Caco-2 (cell line): ENCODE results near the gene NGDN. TPM values are rescaled to one million over a fixed set of nuclear protein-coding genes. Genes with fewer than 3 reads are reported as not detected.

Experiments used
- BruUV-seq: library from RNA; stranded (reverse); fragments of 400-500 nt; replicated peaks from 2 replicates; lab custom pipeline; 2021; lab: Mats Ljungman, UMichigan
- CTCF ChIA-PET: fragments of 300-600 bp; sonication (Branson Sonifier 250); formaldehyde crosslinking; loops from one replicate; lab custom pipeline; 2022; ENCODE audit warnings: antibody characterized with exemption; lab: Charles Lee
- POLR2A ChIA-PET: fragments of 300-600 bp; sonication (Branson Sonifier 250); formaldehyde crosslinking; loops from one replicate; lab custom pipeline; 2022; ENCODE audit warnings: antibody characterized with exemption; lab: Charles Lee
- DNase-seq, 2 experiments: peaks; one replicate each; pipeline versions ENCODE4 v3.0.0 to v3.0.0-alpha.2; 2020 to 2022
- H3K27me3 ChIP-seq: replicated peaks from 2 replicates; pipeline ENCODE4 v1.6.0; 2011; ENCODE audit warnings: low read length; ENCODE audit not compliant: control insufficient read depth, insufficient read depth
- H3K36me3 ChIP-seq: 2 replicates; pipeline ENCODE4 v1.5.1; 2011; ENCODE audit warnings: low read length; ENCODE audit not compliant: control insufficient read depth, insufficient read depth
- H3K4me1 ChIP-seq: fragments of 250-450 bp; sonication (Bioruptor Pico); 2 replicates; pipeline ENCODE4 v1.5.1; 2020; ENCODE audit warnings: mild to moderate bottlenecking
- H3K4me3 ChIP-seq: 2 replicates; pipeline ENCODE4 v1.5.1; 2011; ENCODE audit warnings: low read depth, mild to moderate bottlenecking, control low read depth, low read length
- H3K9me3 ChIP-seq: fragments of 250-450 bp; sonication (Bioruptor Pico); 2 replicates; pipeline ENCODE4 v1.5.1; 2020; ENCODE audit warnings: mild to moderate bottlenecking, moderate library complexity
- H3K27ac Mint-ChIP-seq: one replicate; pipeline ENCODE4 v1.8.0; 2022; ENCODE audit warnings: mixed read lengths; ENCODE audit not compliant: unreplicated experiment
- H3K27me3 Mint-ChIP-seq: one replicate; pipeline ENCODE4 v1.8.0; 2022; ENCODE audit warnings: mixed read lengths; ENCODE audit not compliant: insufficient read depth, unreplicated experiment
- H3K36me3 Mint-ChIP-seq: one replicate; pipeline ENCODE4 v1.8.0; 2022; ENCODE audit warnings: mild to moderate bottlenecking, mixed read lengths; ENCODE audit not compliant: insufficient read depth, unreplicated experiment
- H3K4me1 Mint-ChIP-seq: one replicate; pipeline ENCODE4 v1.8.0; 2022; ENCODE audit warnings: low read depth, mixed read lengths; ENCODE audit not compliant: unreplicated experiment
- H3K4me3 Mint-ChIP-seq: one replicate; pipeline ENCODE4 v1.8.0; 2022; ENCODE audit warnings: mild to moderate bottlenecking, moderate library complexity, mixed read lengths; ENCODE audit not compliant: unreplicated experiment
- H3K9me3 Mint-ChIP-seq: one replicate; pipeline ENCODE4 v1.8.0; 2022; ENCODE audit warnings: mixed read lengths; ENCODE audit not compliant: unreplicated experiment
- intact Hi-C: fragments of 100-400 bp; cut with micrococcal nuclease; formaldehyde crosslinking; loops from one replicate; pipeline ENCODE4 v1.10.0; 2022; ENCODE audit not compliant: unreplicated experiment
- total RNA-seq: library from RNA; stranded (reverse); gene quantifications from 2 replicates; pipeline ENCODE4 v1.2.3, GENCODE V29; 2022
- TF ChIP-seq, protein P1 (sequence below), 2 experiments: fragments of 200-600 bp in 1 of 2; IDR thresholded peaks; 1 replicate in 1 of 2; 2 replicates in 1 of 2; pipeline versions ENCODE4 v1.5.1 to v1.8.0; 2011 to 2022; ENCODE audit warnings: antibody characterized with exemption in 1 of 2, control low read depth in 1 of 2, inconsistent platforms in 1 of 2, low read depth in 1 of 2, low read length in 1 of 2, mild to moderate bottlenecking in 1 of 2, moderate library complexity in 1 of 2; ENCODE audit not compliant: insufficient read depth in 1 of 2, severe bottlenecking in 1 of 2, unreplicated experiment in 1 of 2

NGDN gene
- total RNA-seq, 1 experiment from 2014 or later = 55.0 TPM

DNA sequence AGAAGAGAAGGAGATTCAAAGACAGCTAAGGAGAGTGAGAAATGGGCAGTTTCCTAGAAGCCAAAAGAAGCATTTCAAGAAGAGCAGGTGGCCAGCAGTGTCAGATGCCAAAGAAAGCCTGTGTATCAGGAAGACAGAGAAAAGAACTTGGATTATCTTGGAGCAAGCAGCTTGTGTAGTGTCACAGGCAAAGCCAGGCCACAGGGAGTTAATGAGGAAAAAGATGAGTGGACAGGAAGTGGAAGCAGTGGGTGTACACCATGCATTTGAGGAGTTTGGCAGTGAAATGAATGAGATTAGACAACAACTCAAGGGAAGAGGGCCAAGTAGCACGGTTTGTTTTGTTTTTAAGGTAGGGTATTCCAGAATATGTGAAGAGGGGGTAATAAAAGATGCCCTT lies 28.4 kb upstream of the NGDN start:
- no peaks in the 10 kb centered on the region for H3K9me3 ChIP-seq
- H3K9me3 Mint-ChIP-seq = no peaks in the 10 kb centered on the region
- no TSS peak for BruUV-seq
- peaks cover 3% of the 10 kb centered on the region for H3K27me3 Mint-ChIP-seq
- no peaks in the 10 kb centered on the region for H3K36me3 ChIP-seq
- no peaks in the 10 kb centered on the region for H3K27me3 ChIP-seq
- TF ChIP-seq, protein P1, sequence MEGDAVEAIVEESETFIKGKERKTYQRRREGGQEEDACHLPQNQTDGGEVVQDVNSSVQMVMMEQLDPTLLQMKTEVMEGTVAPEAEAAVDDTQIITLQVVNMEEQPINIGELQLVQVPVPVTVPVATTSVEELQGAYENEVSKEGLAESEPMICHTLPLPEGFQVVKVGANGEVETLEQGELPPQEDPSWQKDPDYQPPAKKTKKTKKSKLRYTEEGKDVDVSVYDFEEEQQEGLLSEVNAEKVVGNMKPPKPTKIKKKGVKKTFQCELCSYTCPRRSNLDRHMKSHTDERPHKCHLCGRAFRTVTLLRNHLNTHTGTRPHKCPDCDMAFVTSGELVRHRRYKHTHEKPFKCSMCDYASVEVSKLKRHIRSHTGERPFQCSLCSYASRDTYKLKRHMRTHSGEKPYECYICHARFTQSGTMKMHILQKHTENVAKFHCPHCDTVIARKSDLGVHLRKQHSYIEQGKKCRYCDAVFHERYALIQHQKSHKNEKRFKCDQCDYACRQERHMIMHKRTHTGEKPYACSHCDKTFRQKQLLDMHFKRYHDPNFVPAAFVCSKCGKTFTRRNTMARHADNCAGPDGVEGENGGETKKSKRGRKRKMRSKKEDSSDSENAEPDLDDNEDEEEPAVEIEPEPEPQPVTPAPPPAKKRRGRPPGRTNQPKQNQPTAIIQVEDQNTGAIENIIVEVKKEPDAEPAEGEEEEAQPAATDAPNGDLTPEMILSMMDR (IDR thresholded peaks at IDR 0.05; ENCODE audit: insufficient read depth in 1 of 2, low read depth in 1 of 2, low read length in 1 of 2, severe bottlenecking in 1 of 2, unreplicated experiment in 1 of 2) = no peak
- no peaks in the 10 kb centered on the region for H3K36me3 Mint-ChIP-seq
- H3K4me1 ChIP-seq = peaks cover under 1% of the 10 kb centered on the region
- DNase-seq = no peak
- intact Hi-C loops = no loop called here
- H3K4me1 Mint-ChIP-seq = no peaks in the 10 kb centered on the region
- ChIA-PET CTCF (no interaction called here), POLR2A (no interaction called here)
- H3K27ac Mint-ChIP-seq = no peak overlapping the region
- H3K4me3 ChIP-seq = no peak overlapping the region
- H3K4me3 Mint-ChIP-seq = no peak overlapping the region

- Mint-ChIP-seq H3K9me3 (no peaks in the 10 kb centered on the region), H3K27ac (no peak overlapping the region), H3K4me1 (peaks cover 6% of the 10 kb centered on the region), H3K36me3 (no peaks in the 10 kb centered on the region), H3K27me3 (peaks cover 3% of the 10 kb centered on the region), H3K4me3 (no peak overlapping the region)
- TF ChIP-seq, protein P1 (IDR thresholded peaks at IDR 0.05; ENCODE audit: insufficient read depth in 1 of 2, low read depth in 1 of 2, low read length in 1 of 2, severe bottlenecking in 1 of 2, unreplicated experiment in 1 of 2) = no peak
- DNase-seq = no peak
- no peaks in the 10 kb centered on the region for H3K4me1 ChIP-seq
- no TSS peak for BruUV-seq
- no peak overlapping the region for H3K4me3 ChIP-seq
- POLR2A ChIA-PET = no interaction called here
- no peaks in the 10 kb centered on the region for H3K9me3 ChIP-seq
- intact Hi-C loops = no loop called here
- no peaks in the 10 kb centered on the region for H3K27me3 ChIP-seq
- no peaks in the 10 kb centered on the region for H3K36me3 ChIP-seq
- CTCF ChIA-PET = interaction anchor here (1.3 kb wide), 1 partner anchor 36 kb away, joined by 3 read pairs; no protein-coding TSS in a partner anchor
Measured at GRCh38 chr14:23442721-23443356, 26.7 kb upstream of the NGDN start.

DNA sequence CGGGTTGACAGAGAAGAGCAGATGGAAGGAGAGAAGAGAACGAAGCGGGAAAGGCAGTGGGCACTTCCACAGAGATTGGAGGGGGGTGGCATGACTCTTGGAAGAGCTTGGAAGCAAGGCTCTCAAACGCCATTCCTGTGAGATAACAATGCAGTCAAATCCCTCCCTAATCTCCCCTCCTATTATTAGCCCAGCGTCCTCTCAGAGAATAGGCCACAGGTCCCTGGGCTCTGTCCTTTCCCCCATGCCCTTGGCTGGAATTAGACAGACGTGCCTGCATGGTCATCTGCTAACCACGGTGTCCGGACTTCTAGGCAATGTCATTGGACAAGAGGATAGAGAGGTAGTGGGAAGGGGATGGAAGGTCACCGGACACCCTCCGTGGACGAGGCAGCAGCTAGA lies 26.1 kb upstream of the NGDN start:
- ChIA-PET CTCF (interaction anchor here (1.3 kb wide), 1 partner anchor 35 kb away, joined by 3 read pairs; no protein-coding TSS in a partner anchor), POLR2A (no interaction called here)
- BruUV-seq = no TSS peak
- Mint-ChIP-seq H3K27me3 (peaks cover 3% of the 10 kb centered on the region), H3K27ac (no peak overlapping the region), H3K4me3 (no peak overlapping the region), H3K9me3 (no peaks in the 10 kb centered on the region), H3K4me1 (peaks cover 9% of the 10 kb centered on the region), H3K36me3 (no peaks in the 10 kb centered on the region)
- H3K36me3 ChIP-seq = no peaks in the 10 kb centered on the region
- no peak for DNase-seq
- H3K9me3 ChIP-seq = no peaks in the 10 kb centered on the region
- intact Hi-C loops = no loop called here
- H3K4me3 ChIP-seq = no peak overlapping the region
- no peaks in the 10 kb centered on the region for H3K27me3 ChIP-seq
- no peaks in the 10 kb centered on the region for H3K4me1 ChIP-seq
- TF ChIP-seq, protein P1 (IDR thresholded peaks at IDR 0.05; ENCODE audit: insufficient read depth in 1 of 2, low read depth in 1 of 2, low read length in 1 of 2, severe bottlenecking in 1 of 2, unreplicated experiment in 1 of 2) = no peak
